GM21825 (cell line): Measurements from ENCODE around the gene TMCO1.
"Not testable (repeated sequence)": the region's sequence is repeated elsewhere in the genome, so short reads cannot be mapped to it uniquely, and the experiment has no call there.

Source experiments
- ATAC-seq: cut with Tn5 transposase; IDR thresholded peaks from one replicate; pipeline ENCODE4 v1.9.1; 2021; ENCODE audit warnings: mild to moderate bottlenecking, moderate library complexity; ENCODE audit not compliant: unreplicated experiment

The TMCO1 gene

GRCh38 chr1:165688046-165688445 is 80.6 kb downstream of the TMCO1 start:
- ATAC-seq: no peak

- ATAC-seq: no peak
Observed at GRCh38 chr1:165686971-165687433, 81.7 kb downstream of the TMCO1 start.

- ATAC-seq: no peak
Observed at GRCh38 chr1:165686121-165686970, 82.3 kb downstream of the TMCO1 start.

GRCh38 chr1:165683848-165684485 is 84.7 kb downstream of the TMCO1 start:
- ATAC-seq: no peak

GRCh38 chr1:165680773-165681172 is 87.9 kb downstream of the TMCO1 start:
- ATAC-seq: not testable (repeated sequence)

- ATAC-seq: no peak
Observed at GRCh38 chr1:165680303-165680702, 88.4 kb downstream of the TMCO1 start.

- no peak for ATAC-seq
Observed at GRCh38 chr1:165679282-165680036, 89.2 kb downstream of the TMCO1 start.

- ATAC-seq: no peak
Observed at GRCh38 chr1:165678509-165678908, 90.2 kb downstream of the TMCO1 start.
